HCT116 (cell line): ENCODE measurements around the gene SYCP3. TPM values are rescaled to one million over a fixed set of nuclear protein-coding genes. Genes with fewer than 3 reads are reported as not detected.

Source experiments
- ATAC-seq: fragments of 200-7000 bp; cut with Tn5 transposase; 2 replicates; pipeline ENCODE4 v1.9.1; 2020; ENCODE audit warnings: mild to moderate bottlenecking, moderate library complexity
- BruUV-seq: library from RNA; stranded (reverse); fragments of 400-500 nt; replicated peaks from 2 replicates; lab custom pipeline; 2021; lab: Mats Ljungman, UMichigan
- CTCF ChIA-PET: fragments of 300-600 bp; sonication (Branson Sonifier 250); formaldehyde crosslinking; loops from one replicate; lab custom pipeline; 2021; ENCODE audit warnings: antibody characterized with exemption; lab: Charles Lee
- POLR2A ChIA-PET: fragments of 300-600, 350-600 bp; sonication (Branson Sonifier 250); formaldehyde crosslinking; loops from one replicate; lab custom pipeline; 2021; ENCODE audit warnings: antibody characterized with exemption; lab: Charles Lee
- RAD21 ChIA-PET, 2 experiments: fragments of 300-600 bp; sonication (Branson Sonifier 250); formaldehyde crosslinking; loops; one replicate each; lab custom pipeline; 2023; ENCODE audit warnings: low total read pairs in 2 of 2; ENCODE audit not compliant: uncharacterized antibody in 2 of 2, unreplicated experiment in 2 of 2, low non-redundant PET in 1 of 2; lab: Charles Lee
- DNase-seq: peaks from one replicate; pipeline ENCODE4 v3.0.0-alpha.2; 2010; ENCODE audit warnings: low read depth, low spot score
- H2AFZ ChIP-seq: fragments of 200-600 bp; shearing (Covaris generic), sonication (generic); 2 replicates; pipeline ENCODE4 v1.6.1; 2017; ENCODE audit warnings: low read depth, mixed run types, mixed read lengths, antibody characterized with exemption, low read length; ENCODE audit not compliant: poor library complexity, severe bottlenecking
- H3K27ac ChIP-seq: 2 replicates; pipeline ENCODE4 v1.5.1; 2012; ENCODE audit warnings: low read depth, low read length
- H3K27me3 ChIP-seq: fragments of 200-600 bp; sonication (generic); 2 replicates; pipeline ENCODE4 v1.6.1; 2016; ENCODE audit warnings: mixed run types, low read length, mixed read lengths; ENCODE audit not compliant: insufficient read depth
- H3K36me3 ChIP-seq, 2 experiments: fragments of 200-500 bp in 1 of 2; fragments of 200-600 bp in 1 of 2; sonication (Bioruptor generic) in 1 of 2; sonication (generic) in 1 of 2; 2 replicates each; pipeline versions ENCODE4 v1.5.1 to v1.6.1; 2014 to 2016; ENCODE audit warnings: low read length in 2 of 2, inconsistent platforms in 1 of 2, mixed read lengths in 1 of 2, mixed run types in 1 of 2; ENCODE audit not compliant: insufficient read depth in 2 of 2, control insufficient read depth in 1 of 2
- H3K4me1 ChIP-seq, 2 experiments: fragments of 200-600 bp in 1 of 2; sonication (generic) in 1 of 2; 2 replicates each; pipeline versions ENCODE4 v1.5.1 to v1.6.1; 2012 to 2017; ENCODE audit warnings: low read length in 2 of 2, inconsistent platforms in 1 of 2, mild to moderate bottlenecking in 1 of 2, mixed read lengths in 1 of 2, mixed run types in 1 of 2, moderate library complexity in 1 of 2; ENCODE audit not compliant: insufficient read depth in 2 of 2, control insufficient read depth in 1 of 2
- H3K4me2 ChIP-seq: fragments of 200-600 bp; sonication (generic); 2 replicates; pipeline ENCODE4 v1.6.1; 2017; ENCODE audit warnings: mixed run types, low read length, mixed read lengths
- H3K4me3 ChIP-seq, 2 experiments: fragments of 200-600 bp in 1 of 2; sonication (generic) in 1 of 2; replicated peaks in 1 of 2; 2 replicates each; pipeline ENCODE4 v1.5.1; 2011 to 2016; ENCODE audit warnings: low read length in 2 of 2, control low read depth in 1 of 2, low read depth in 1 of 2, mild to moderate bottlenecking in 1 of 2, mixed read lengths in 1 of 2, mixed run types in 1 of 2
- H3K79me2 ChIP-seq: fragments of 200-600 bp; sonication (generic); 2 replicates; pipeline ENCODE4 v1.6.1; 2017; ENCODE audit warnings: mild to moderate bottlenecking, mixed run types, low read length, moderate library complexity, mixed read lengths; ENCODE audit not compliant: insufficient read depth
- H3K9ac ChIP-seq: fragments of 200-600 bp; sonication (generic); 2 replicates; pipeline ENCODE4 v1.6.1; 2016; ENCODE audit warnings: low read length, mixed read lengths
- H3K9me2 ChIP-seq: fragments of 200-600 bp; sonication (generic), shearing (Covaris generic); 2 replicates; pipeline ENCODE4 v1.6.1; 2017; ENCODE audit warnings: mixed run types, mild to moderate bottlenecking, moderate library complexity; ENCODE audit not compliant: insufficient read depth
- H3K9me3 ChIP-seq, 2 experiments: fragments of 200-500 bp in 1 of 2; fragments of 200-600 bp in 1 of 2; sonication (Bioruptor generic) in 1 of 2; sonication (generic) in 1 of 2; 2 replicates each; pipeline ENCODE4 v1.6.1; 2014 to 2017; ENCODE audit warnings: low read length in 2 of 2, mixed read lengths in 2 of 2, inconsistent platforms in 1 of 2, low read depth in 1 of 2, mild to moderate bottlenecking in 1 of 2, mixed run types in 1 of 2, moderate library complexity in 1 of 2; ENCODE audit not compliant: control insufficient read depth in 1 of 2, insufficient read depth in 1 of 2
- H4K20me1 ChIP-seq: fragments of 200-600 bp; sonication (generic), shearing (Covaris generic); 2 replicates; pipeline ENCODE4 v1.6.1; 2017; ENCODE audit warnings: mixed run types, mild to moderate bottlenecking, moderate library complexity; ENCODE audit not compliant: insufficient read depth
- CBX3 ChIP-seq: IDR thresholded peaks from 2 replicates; pipeline ENCODE4 v1.6.1; 2012; ENCODE audit warnings: low read depth
- CEBPB ChIP-seq: IDR thresholded peaks from 2 replicates; pipeline ENCODE4 v1.6.1; 2012; ENCODE audit warnings: low read depth
- EGR1 ChIP-seq: IDR thresholded peaks from 2 replicates; pipeline ENCODE4 v1.6.1; 2012; ENCODE audit warnings: low read depth
- ELF1 ChIP-seq: IDR thresholded peaks from 2 replicates; pipeline ENCODE4 v1.6.1; 2012; ENCODE audit warnings: low read depth, borderline replicate concordance
- FOSL1 ChIP-seq: IDR thresholded peaks from 2 replicates; pipeline ENCODE4 v1.6.1; 2012; ENCODE audit warnings: low read depth
- MAX ChIP-seq: IDR thresholded peaks from 2 replicates; pipeline ENCODE4 v1.6.1; 2012
- POLR2A ChIP-seq: IDR thresholded peaks from 2 replicates; pipeline ENCODE4 v1.7.0; 2011; ENCODE audit warnings: borderline replicate concordance; ENCODE audit not compliant: insufficient read depth, insufficient read length; ENCODE audit errors: extremely low read depth
- POLR2AphosphoS5 ChIP-seq: IDR thresholded peaks from 2 replicates; pipeline ENCODE4 v1.6.1; 2011; ENCODE audit warnings: mild to moderate bottlenecking, low read depth, low read length, moderate library complexity
- SP1 ChIP-seq: IDR thresholded peaks from 2 replicates; pipeline ENCODE4 v1.6.1; 2012; ENCODE audit warnings: low read depth
- SRF ChIP-seq: IDR thresholded peaks from 2 replicates; pipeline ENCODE4 v1.6.1; 2012; ENCODE audit warnings: low read depth
- TCF7L2 ChIP-seq: IDR thresholded peaks from 2 replicates; pipeline ENCODE4 v1.7.0; 2011; ENCODE audit warnings: borderline replicate concordance, inconsistent platforms; ENCODE audit not compliant: insufficient read depth, insufficient read length; ENCODE audit errors: extremely low read depth
- YY1 ChIP-seq: IDR thresholded peaks from 2 replicates; pipeline ENCODE4 v1.6.1; 2011; ENCODE audit warnings: low read length, low read depth, moderate library complexity, mild to moderate bottlenecking; ENCODE audit not compliant: insufficient replicate concordance; ENCODE audit errors: extremely low read depth
- ZBTB33 ChIP-seq: IDR thresholded peaks from 2 replicates; pipeline ENCODE4 v1.6.1; 2011; ENCODE audit warnings: mild to moderate bottlenecking, low read length, moderate library complexity; ENCODE audit not compliant: insufficient replicate concordance; ENCODE audit errors: extremely low read depth
- ZFX ChIP-seq: fragments of 450-650 bp; IDR thresholded peaks from 2 replicates; pipeline ENCODE4 v1.6.1; 2017
- intact Hi-C: fragments of 100-400 bp; cut with micrococcal nuclease; formaldehyde crosslinking; loops from 2 replicates; pipeline ENCODE4 v1.10.0; 2022
- total RNA-seq: library from RNA; stranded (reverse); gene quantifications from one replicate; pipeline ENCODE4 v1.2.1, GENCODE V29; 2021; ENCODE audit not compliant: unreplicated experiment
- TF ChIP-seq, protein P1 (sequence below): IDR thresholded peaks from 2 replicates; pipeline ENCODE4 v1.6.1; 2012; ENCODE audit warnings: low read depth

SYCP3 gene
- total RNA-seq, 1 experiment from 2014 or later, result not detected

DNA sequence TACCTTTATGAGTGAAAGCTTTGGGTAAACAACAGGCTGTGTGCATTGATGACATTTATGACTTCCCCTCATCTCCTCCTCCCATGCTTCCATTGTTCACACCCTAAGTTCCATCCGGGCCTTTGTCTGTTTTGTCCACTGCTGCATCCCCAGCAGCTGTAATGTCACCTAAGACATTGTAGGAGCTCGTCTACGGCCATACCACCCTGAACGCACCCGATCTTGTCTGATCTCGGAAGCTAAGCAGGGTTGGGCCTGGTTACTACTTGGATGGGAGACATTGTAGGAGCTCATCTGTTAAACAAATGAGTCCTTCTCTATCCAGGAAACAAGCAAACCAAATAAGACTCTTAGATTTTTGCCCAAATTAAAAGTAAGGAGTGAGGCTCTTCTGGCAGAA, 40.4 kb upstream of the SYCP3 start:
- ATAC-seq (no peak), DNase-seq (no peak)
- no peaks in the 10 kb centered on the region for H3K4me1 ChIP-seq
- ChIA-PET CTCF (interaction anchor here (3.4 kb wide), 1 partner anchor 51 kb away, joined by 10 read pairs; the partner anchor contains the start of gene GNPTAB), RAD21 (no interaction called here), POLR2A (no interaction called here)
- no TSS peak for BruUV-seq
- intact Hi-C loops, result loop anchor here (10.0 kb wide), 1 partner anchor 705 kb away; the partner anchor contains the start of gene IGF1
- no peaks in the 10 kb centered on the region for H3K9me2 ChIP-seq
- H4K20me1 ChIP-seq, result no peaks in the 10 kb centered on the region
- H3K27ac ChIP-seq, result no peak overlapping the region
- H3K27me3 ChIP-seq, result no peaks in the 10 kb centered on the region
- no peak overlapping the region for H3K4me3 ChIP-seq
- no peak overlapping the region for H2AFZ ChIP-seq
- no peak overlapping the region for H3K4me2 ChIP-seq
- H3K9me3 ChIP-seq, result no peaks in the 10 kb centered on the region
- TF ChIP-seq FOSL1 (no peak), POLR2AphosphoS5 (no peak), MAX (no peak), TCF7L2 (no peak), ZBTB33 (no peak), ELF1 (no peak), SRF (no peak), YY1 (no peak), CEBPB (no peak), ZFX (no peak), EGR1 (no peak), SP1 (no peak), POLR2A (no peak), CBX3 (no peak)
- TF ChIP-seq, protein P1, sequence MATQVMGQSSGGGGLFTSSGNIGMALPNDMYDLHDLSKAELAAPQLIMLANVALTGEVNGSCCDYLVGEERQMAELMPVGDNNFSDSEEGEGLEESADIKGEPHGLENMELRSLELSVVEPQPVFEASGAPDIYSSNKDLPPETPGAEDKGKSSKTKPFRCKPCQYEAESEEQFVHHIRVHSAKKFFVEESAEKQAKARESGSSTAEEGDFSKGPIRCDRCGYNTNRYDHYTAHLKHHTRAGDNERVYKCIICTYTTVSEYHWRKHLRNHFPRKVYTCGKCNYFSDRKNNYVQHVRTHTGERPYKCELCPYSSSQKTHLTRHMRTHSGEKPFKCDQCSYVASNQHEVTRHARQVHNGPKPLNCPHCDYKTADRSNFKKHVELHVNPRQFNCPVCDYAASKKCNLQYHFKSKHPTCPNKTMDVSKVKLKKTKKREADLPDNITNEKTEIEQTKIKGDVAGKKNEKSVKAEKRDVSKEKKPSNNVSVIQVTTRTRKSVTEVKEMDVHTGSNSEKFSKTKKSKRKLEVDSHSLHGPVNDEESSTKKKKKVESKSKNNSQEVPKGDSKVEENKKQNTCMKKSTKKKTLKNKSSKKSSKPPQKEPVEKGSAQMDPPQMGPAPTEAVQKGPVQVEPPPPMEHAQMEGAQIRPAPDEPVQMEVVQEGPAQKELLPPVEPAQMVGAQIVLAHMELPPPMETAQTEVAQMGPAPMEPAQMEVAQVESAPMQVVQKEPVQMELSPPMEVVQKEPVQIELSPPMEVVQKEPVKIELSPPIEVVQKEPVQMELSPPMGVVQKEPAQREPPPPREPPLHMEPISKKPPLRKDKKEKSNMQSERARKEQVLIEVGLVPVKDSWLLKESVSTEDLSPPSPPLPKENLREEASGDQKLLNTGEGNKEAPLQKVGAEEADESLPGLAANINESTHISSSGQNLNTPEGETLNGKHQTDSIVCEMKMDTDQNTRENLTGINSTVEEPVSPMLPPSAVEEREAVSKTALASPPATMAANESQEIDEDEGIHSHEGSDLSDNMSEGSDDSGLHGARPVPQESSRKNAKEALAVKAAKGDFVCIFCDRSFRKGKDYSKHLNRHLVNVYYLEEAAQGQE, result no peak
- TF ChIP-seq, all 23 proteins: peak for 0
- H3K79me2 ChIP-seq, result no peaks in the 10 kb centered on the region
- no peak overlapping the region for H3K9ac ChIP-seq
- H3K36me3 ChIP-seq, result no peaks in the 10 kb centered on the region
